GM23338 (cell line): Measurements from ENCODE around the gene CSF2.

Experiments
- CREB1 ChIP-seq: fragments of 250-450 bp; sonication (Bioruptor Pico); IDR thresholded peaks from 2 replicates; pipeline ENCODE4 v1.5.0; 2020; ENCODE audit warnings: low read depth, mild to moderate bottlenecking, moderate library complexity
- EZH2 ChIP-seq: fragments of 200-600 bp; sonication (generic); IDR thresholded peaks from one replicate; pipeline ENCODE4 v1.8.0; 2017; ENCODE audit warnings: antibody characterized with exemption, mild to moderate bottlenecking, low read depth; ENCODE audit not compliant: unreplicated experiment
- EZH2phosphoT487 ChIP-seq: fragments of 200-600 bp; sonication (generic); IDR thresholded peaks from one replicate; pipeline ENCODE4 v1.8.1; 2018; ENCODE audit warnings: antibody characterized with exemption; ENCODE audit not compliant: unreplicated experiment
- JUNB ChIP-seq: IDR thresholded peaks from one replicate; pipeline ENCODE4 v1.6.1; 2016; ENCODE audit warnings: antibody characterized with exemption; ENCODE audit not compliant: unreplicated experiment
- POLR2AphosphoS5 ChIP-seq: IDR thresholded peaks from 2 replicates; pipeline ENCODE4 v1.6.1; 2016; ENCODE audit warnings: antibody characterized with exemption, low read depth
- STAT1 ChIP-seq: IDR thresholded peaks from one replicate; pipeline ENCODE4 v1.6.1; 2016; ENCODE audit warnings: antibody characterized with exemption; ENCODE audit not compliant: unreplicated experiment
- TF ChIP-seq, protein P1 (sequence below), 2 experiments: fragments of 200-600 bp in 1 of 2; sonication (generic) in 1 of 2; conservative IDR thresholded peaks; 2 replicates each; pipeline versions ENCODE4 v1.5.1 to v1.6.1; 2016 to 2017; ENCODE audit warnings: antibody characterized with exemption in 2 of 2, low read depth in 2 of 2, mild to moderate bottlenecking in 2 of 2, moderate library complexity in 1 of 2
- TF ChIP-seq, protein P2 (sequence below): IDR thresholded peaks from one replicate; pipeline ENCODE4 v1.6.1; 2018; ENCODE audit warnings: antibody characterized with exemption; ENCODE audit not compliant: unreplicated experiment
- TF ChIP-seq, protein P3 (sequence below): fragments of 250-450 bp; sonication (Bioruptor Pico); IDR thresholded peaks from 2 replicates; pipeline ENCODE4 v1.5.0; 2020; ENCODE audit warnings: mild to moderate bottlenecking, moderate library complexity
- TF ChIP-seq, protein P4 (sequence below): IDR thresholded peaks from 2 replicates; pipeline ENCODE4 v1.6.1; 2016; ENCODE audit warnings: antibody characterized with exemption

DNA sequence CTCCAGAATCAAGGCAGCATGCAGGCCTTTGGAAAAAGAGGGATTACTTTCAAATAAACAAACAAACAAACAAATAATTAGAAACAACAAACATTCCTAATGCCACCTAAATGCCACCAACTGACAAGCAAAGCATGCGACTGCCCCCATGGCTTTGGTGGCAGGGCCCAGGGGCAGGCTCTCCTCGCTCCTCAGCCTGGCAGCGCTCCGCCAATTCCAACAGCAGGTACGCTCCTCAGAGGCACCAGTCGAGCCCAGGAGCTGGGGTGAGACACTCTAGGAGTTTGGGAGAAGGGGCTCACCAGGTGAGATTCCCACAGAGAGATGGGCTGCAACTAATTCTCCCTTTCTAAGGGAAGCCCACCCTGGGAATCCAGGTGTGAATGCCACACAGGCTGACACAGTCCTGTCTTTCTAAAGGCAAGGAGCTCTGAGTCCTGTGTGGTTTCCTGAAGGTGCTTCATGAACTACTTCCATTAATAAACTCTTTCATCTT, 27.8 kb downstream of the CSF2 start:
- TF ChIP-seq, protein P1, sequence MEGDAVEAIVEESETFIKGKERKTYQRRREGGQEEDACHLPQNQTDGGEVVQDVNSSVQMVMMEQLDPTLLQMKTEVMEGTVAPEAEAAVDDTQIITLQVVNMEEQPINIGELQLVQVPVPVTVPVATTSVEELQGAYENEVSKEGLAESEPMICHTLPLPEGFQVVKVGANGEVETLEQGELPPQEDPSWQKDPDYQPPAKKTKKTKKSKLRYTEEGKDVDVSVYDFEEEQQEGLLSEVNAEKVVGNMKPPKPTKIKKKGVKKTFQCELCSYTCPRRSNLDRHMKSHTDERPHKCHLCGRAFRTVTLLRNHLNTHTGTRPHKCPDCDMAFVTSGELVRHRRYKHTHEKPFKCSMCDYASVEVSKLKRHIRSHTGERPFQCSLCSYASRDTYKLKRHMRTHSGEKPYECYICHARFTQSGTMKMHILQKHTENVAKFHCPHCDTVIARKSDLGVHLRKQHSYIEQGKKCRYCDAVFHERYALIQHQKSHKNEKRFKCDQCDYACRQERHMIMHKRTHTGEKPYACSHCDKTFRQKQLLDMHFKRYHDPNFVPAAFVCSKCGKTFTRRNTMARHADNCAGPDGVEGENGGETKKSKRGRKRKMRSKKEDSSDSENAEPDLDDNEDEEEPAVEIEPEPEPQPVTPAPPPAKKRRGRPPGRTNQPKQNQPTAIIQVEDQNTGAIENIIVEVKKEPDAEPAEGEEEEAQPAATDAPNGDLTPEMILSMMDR (conservative IDR thresholded peaks at IDR 0.05; ENCODE audit: low read depth in 2 of 2) = no peak
- TF ChIP-seq, protein P2, sequence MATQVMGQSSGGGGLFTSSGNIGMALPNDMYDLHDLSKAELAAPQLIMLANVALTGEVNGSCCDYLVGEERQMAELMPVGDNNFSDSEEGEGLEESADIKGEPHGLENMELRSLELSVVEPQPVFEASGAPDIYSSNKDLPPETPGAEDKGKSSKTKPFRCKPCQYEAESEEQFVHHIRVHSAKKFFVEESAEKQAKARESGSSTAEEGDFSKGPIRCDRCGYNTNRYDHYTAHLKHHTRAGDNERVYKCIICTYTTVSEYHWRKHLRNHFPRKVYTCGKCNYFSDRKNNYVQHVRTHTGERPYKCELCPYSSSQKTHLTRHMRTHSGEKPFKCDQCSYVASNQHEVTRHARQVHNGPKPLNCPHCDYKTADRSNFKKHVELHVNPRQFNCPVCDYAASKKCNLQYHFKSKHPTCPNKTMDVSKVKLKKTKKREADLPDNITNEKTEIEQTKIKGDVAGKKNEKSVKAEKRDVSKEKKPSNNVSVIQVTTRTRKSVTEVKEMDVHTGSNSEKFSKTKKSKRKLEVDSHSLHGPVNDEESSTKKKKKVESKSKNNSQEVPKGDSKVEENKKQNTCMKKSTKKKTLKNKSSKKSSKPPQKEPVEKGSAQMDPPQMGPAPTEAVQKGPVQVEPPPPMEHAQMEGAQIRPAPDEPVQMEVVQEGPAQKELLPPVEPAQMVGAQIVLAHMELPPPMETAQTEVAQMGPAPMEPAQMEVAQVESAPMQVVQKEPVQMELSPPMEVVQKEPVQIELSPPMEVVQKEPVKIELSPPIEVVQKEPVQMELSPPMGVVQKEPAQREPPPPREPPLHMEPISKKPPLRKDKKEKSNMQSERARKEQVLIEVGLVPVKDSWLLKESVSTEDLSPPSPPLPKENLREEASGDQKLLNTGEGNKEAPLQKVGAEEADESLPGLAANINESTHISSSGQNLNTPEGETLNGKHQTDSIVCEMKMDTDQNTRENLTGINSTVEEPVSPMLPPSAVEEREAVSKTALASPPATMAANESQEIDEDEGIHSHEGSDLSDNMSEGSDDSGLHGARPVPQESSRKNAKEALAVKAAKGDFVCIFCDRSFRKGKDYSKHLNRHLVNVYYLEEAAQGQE = no peak
- TF ChIP-seq JUNB = no peak
- no peak for TF ChIP-seq EZH2phosphoT487
- TF ChIP-seq, protein P3, sequence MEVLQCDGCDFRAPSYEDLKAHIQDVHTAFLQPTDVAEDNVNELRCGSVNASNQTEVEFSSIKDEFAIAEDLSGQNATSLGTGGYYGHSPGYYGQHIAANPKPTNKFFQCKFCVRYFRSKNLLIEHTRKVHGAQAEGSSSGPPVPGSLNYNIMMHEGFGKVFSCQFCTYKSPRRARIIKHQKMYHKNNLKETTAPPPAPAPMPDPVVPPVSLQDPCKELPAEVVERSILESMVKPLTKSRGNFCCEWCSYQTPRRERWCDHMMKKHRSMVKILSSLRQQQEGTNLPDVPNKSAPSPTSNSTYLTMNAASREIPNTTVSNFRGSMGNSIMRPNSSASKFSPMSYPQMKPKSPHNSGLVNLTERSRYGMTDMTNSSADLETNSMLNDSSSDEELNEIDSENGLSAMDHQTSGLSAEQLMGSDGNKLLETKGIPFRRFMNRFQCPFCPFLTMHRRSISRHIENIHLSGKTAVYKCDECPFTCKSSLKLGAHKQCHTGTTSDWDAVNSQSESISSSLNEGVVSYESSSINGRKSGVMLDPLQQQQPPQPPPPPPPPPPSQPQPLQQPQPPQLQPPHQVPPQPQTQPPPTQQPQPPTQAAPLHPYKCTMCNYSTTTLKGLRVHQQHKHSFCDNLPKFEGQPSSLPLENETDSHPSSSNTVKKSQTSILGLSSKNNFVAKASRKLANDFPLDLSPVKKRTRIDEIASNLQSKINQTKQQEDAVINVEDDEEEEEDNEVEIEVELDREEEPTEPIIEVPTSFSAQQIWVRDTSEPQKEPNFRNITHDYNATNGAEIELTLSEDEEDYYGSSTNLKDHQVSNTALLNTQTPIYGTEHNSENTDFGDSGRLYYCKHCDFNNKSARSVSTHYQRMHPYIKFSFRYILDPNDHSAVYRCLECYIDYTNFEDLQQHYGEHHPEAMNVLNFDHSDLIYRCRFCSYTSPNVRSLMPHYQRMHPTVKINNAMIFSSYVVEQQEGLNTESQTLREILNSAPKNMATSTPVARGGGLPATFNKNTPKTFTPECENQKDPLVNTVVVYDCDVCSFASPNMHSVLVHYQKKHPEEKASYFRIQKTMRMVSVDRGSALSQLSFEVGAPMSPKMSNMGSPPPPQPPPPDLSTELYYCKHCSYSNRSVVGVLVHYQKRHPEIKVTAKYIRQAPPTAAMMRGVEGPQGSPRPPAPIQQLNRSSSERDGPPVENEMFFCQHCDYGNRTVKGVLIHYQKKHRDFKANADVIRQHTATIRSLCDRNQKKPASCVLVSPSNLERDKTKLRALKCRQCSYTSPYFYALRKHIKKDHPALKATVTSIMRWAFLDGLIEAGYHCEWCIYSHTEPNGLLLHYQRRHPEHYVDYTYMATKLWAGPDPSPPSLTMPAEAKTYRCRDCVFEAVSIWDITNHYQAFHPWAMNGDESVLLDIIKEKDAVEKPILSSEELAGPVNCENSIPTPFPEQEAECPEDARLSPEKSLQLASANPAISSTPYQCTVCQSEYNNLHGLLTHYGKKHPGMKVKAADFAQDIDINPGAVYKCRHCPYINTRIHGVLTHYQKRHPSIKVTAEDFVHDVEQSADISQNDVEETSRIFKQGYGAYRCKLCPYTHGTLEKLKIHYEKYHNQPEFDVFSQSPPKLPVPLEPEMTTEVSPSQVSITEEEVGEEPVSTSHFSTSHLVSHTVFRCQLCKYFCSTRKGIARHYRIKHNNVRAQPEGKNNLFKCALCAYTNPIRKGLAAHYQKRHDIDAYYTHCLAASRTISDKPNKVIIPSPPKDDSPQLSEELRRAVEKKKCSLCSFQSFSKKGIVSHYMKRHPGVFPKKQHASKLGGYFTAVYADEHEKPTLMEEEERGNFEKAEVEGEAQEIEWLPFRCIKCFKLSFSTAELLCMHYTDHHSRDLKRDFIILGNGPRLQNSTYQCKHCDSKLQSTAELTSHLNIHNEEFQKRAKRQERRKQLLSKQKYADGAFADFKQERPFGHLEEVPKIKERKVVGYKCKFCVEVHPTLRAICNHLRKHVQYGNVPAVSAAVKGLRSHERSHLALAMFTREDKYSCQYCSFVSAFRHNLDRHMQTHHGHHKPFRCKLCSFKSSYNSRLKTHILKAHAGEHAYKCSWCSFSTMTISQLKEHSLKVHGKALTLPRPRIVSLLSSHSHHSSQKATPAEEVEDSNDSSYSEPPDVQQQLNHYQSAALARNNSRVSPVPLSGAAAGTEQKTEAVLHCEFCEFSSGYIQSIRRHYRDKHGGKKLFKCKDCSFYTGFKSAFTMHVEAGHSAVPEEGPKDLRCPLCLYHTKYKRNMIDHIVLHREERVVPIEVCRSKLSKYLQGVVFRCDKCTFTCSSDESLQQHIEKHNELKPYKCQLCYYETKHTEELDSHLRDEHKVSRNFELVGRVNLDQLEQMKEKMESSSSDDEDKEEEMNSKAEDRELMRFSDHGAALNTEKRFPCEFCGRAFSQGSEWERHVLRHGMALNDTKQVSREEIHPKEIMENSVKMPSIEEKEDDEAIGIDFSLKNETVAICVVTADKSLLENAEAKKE (CRISPR knock-in tag) = no peak
- TF ChIP-seq EZH2 = no peak
- TF ChIP-seq STAT1 = no peak
- TF ChIP-seq CREB1 (CRISPR knock-in tag) = no peak
- TF ChIP-seq POLR2AphosphoS5 = no peak
- TF ChIP-seq, protein P4, sequence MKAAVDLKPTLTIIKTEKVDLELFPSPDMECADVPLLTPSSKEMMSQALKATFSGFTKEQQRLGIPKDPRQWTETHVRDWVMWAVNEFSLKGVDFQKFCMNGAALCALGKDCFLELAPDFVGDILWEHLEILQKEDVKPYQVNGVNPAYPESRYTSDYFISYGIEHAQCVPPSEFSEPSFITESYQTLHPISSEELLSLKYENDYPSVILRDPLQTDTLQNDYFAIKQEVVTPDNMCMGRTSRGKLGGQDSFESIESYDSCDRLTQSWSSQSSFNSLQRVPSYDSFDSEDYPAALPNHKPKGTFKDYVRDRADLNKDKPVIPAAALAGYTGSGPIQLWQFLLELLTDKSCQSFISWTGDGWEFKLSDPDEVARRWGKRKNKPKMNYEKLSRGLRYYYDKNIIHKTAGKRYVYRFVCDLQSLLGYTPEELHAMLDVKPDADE = no peak
